ENCODE results near the gene TMEM106C.

Gene TMEM106C

DNA sequence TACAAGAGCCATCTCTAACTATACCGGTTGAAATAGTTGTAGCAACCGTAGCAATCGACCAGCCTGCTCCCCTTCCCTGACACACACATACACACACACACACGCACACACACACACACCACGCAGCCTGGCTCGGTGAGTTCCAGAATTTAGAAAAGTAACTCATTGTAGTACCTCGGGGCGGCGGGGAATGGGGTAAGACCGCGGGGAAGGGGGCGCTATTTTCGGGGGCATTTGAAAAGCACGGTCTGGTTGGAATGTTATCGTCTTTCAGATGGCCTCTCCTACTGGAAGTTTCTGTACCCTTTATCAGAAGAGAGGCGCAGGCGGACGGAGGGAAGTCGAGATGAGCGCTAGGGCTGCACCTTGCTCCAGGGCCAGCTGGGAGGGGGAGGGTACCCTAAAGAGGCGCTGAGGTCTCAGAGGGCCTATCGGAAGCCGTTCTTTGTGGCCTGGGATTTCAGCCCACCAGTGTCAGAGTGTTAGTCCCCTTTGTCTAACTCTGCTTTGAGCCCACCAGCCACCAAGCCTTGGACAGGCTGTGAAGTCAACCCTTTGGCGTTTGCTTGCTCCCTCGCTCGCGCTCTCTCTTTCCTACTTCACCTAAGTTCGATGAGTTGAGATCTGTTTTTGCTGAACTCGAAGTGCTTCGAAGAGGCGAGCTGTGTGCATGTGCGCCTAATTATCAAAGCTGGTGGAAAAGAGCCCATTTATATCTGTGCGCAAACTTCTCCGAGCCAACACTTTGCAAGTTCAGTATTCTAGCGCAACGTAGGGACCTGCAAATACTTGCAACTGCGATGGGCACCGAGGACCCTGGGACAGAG lies 40.0 kb downstream of the TMEM106C start:
- peak overlapping the region; percentile 25 to 38 for H3K4me3 ChIP-seq (ENCODE audit: low read length in 2 of 2)
- H3K36me3 ChIP-seq (ENCODE audit: control insufficient read depth in 2 of 2, insufficient read depth in 2 of 2, low read length in 2 of 2) = no peaks in the 10 kb centered on the region
- no peak overlapping the region for H3K27ac ChIP-seq (ENCODE audit: low read depth in 2 of 2, low read length in 2 of 2)
- H3K4me1 ChIP-seq (ENCODE audit: control insufficient read depth in 2 of 2, insufficient read depth in 2 of 2, low read length in 2 of 2) = peaks cover 33 to 37% of the 10 kb centered on the region in 2 donors
- no peaks in the 10 kb centered on the region for H3K9me3 ChIP-seq (ENCODE audit: control insufficient read depth in 2 of 2, low read length in 2 of 2)
- H3K9ac ChIP-seq (ENCODE audit: low read depth in 1 of 2, low read length in 2 of 2) = no peak overlapping the region
- H3K27me3 ChIP-seq (ENCODE audit: control insufficient read depth in 2 of 2, insufficient read depth in 2 of 2, low read length in 2 of 2) = peaks cover 44 to 53% of the 10 kb centered on the region in 2 donors

DNA sequence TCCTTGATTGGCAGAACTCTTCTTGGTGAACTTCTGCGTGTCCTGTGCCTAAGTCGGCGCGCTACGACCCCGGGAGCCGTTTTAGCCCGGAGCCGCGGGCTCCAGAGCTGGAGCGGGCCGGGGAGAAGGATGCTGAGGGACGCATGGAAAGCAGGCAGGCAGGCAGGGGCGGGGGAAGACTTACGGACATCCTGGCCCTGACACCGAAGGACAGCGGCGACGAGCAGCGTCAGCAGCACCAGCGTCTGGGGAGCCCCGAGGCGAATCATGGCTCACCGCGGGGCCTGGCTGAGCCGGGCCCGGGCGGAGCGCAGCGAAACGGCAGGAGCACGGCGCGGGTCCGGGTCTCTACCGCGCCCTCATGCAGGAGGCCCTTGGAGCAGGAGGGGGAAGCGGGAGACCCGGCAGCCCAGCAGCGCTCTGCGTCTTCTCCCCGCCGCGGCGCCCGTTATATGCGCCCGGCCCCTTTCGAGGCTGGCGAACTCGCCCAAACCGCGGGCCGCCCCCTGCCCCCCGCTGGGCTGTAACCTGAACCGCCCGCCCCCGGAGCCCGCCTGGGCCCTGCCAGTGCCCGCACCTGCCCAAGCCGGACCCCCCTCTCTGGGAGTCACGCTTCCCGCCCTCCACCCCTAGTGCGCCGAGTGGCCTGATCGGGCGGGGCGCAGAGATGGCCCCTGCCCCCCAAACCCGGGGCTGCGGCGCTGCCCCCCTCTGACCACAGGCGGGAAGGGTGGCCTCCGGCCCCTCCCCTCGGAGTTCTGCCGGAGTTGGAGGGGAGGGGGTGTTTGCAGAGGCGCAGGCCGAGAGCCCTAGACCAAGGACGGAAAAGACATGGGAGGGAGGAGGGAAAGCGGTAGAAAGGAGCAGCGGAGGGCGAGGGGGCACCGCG lies 40.9 kb downstream of the TMEM106C start, which contains the start of gene COL2A1:
Gene COL2A1, minus strand, starts transcription at position 424 of the 889 bp plus-strand sequence. Its CDS starts 155 bp downstream, at position 269.
- Histone ChIP-seq H3K9ac (ENCODE audit: low read depth in 1 of 2, low read length in 2 of 2) (no peak within 1 kb of the TSS), H3K4me1 (ENCODE audit: control insufficient read depth in 2 of 2, insufficient read depth in 2 of 2, low read length in 2 of 2) (peaks cover 33 to 37% of the 10 kb centered on the region in 2 donors), H3K27me3 (ENCODE audit: control insufficient read depth in 2 of 2, insufficient read depth in 2 of 2, low read length in 2 of 2) (peaks cover 44 to 56% of the 10 kb centered on the region in 2 donors), H3K4me3 (ENCODE audit: low read length in 2 of 2) (peak within 1 kb of the TSS; percentile 25 to 28), H3K36me3 (ENCODE audit: control insufficient read depth in 2 of 2, insufficient read depth in 2 of 2, low read length in 2 of 2) (no peaks in the 10 kb centered on the region), H3K9me3 (ENCODE audit: control insufficient read depth in 2 of 2, low read length in 2 of 2) (no peaks in the 10 kb centered on the region), H3K27ac (ENCODE audit: low read depth in 2 of 2, low read length in 2 of 2) (no peak within 1 kb of the TSS)

- H3K27me3 ChIP-seq (ENCODE audit: control insufficient read depth in 2 of 2, insufficient read depth in 2 of 2, low read length in 2 of 2) = peaks cover 44 to 57% of the 10 kb centered on the region in 2 donors
- H3K4me3 ChIP-seq (ENCODE audit: low read length in 2 of 2) = no peak overlapping the region
- no peaks in the 10 kb centered on the region for H3K36me3 ChIP-seq (ENCODE audit: control insufficient read depth in 2 of 2, insufficient read depth in 2 of 2, low read length in 2 of 2)
- H3K9ac ChIP-seq (ENCODE audit: low read depth in 1 of 2, low read length in 2 of 2) = no peak overlapping the region
- no peak overlapping the region for H3K27ac ChIP-seq (ENCODE audit: low read depth in 2 of 2, low read length in 2 of 2)
- peaks cover 33 to 37% of the 10 kb centered on the region in 2 donors for H3K4me1 ChIP-seq (ENCODE audit: control insufficient read depth in 2 of 2, insufficient read depth in 2 of 2, low read length in 2 of 2)
- no peaks in the 10 kb centered on the region for H3K9me3 ChIP-seq (ENCODE audit: control insufficient read depth in 2 of 2, low read length in 2 of 2)
Observed at GRCh38 chr12:48005001-48005749, 41.8 kb downstream of the TMEM106C start.

DNA sequence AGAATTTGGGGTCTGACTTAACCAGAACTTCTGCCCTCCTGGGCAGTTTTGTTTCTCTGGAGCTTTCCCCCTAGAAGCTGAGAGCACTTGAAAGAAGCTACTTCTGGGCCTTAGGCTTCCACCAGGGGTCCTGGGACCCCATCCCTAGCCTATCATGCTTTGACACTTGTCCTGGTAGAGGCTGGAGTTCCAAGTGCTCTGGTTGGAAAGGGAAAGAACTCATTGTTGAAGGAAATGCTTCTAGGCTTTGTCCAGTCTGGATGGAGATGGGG lies 42.3 kb downstream of the TMEM106C start:
- Histone ChIP-seq H3K27ac (ENCODE audit: low read depth in 2 of 2, low read length in 2 of 2) (no peak overlapping the region), H3K27me3 (ENCODE audit: control insufficient read depth in 2 of 2, insufficient read depth in 2 of 2, low read length in 2 of 2) (peaks cover 44 to 57% of the 10 kb centered on the region in 2 donors), H3K4me3 (ENCODE audit: low read length in 2 of 2) (no peak overlapping the region), H3K4me1 (ENCODE audit: control insufficient read depth in 2 of 2, insufficient read depth in 2 of 2, low read length in 2 of 2) (peaks cover 31 to 37% of the 10 kb centered on the region in 2 donors), H3K36me3 (ENCODE audit: control insufficient read depth in 2 of 2, insufficient read depth in 2 of 2, low read length in 2 of 2) (no peaks in the 10 kb centered on the region), H3K9ac (ENCODE audit: low read depth in 1 of 2, low read length in 2 of 2) (no peak overlapping the region), H3K9me3 (ENCODE audit: control insufficient read depth in 2 of 2, low read length in 2 of 2) (no peaks in the 10 kb centered on the region)

DNA sequence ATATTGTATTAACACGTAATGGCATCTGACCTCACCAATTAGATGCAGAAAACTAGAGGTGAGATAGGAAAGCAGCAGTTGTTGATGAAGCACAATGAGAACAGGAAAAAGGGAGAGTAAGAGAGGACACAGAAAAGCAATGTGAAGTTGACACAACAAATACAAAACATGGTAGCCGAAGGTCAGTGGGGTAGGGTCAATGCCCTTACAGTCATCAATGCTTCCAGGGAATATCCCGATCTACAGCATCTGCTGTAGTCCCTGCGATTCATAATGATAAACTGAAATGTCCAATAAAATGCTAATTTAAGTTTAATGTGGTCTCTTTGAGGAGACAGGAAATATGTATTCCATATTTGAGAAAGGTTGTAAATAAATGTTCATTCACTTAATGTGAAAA lies 43.8 kb downstream of the TMEM106C start:
- Histone ChIP-seq H3K36me3 (ENCODE audit: control insufficient read depth in 2 of 2, insufficient read depth in 2 of 2, low read length in 2 of 2) (no peaks in the 10 kb centered on the region), H3K4me3 (ENCODE audit: low read length in 2 of 2) (no peak overlapping the region), H3K4me1 (ENCODE audit: control insufficient read depth in 2 of 2, insufficient read depth in 2 of 2, low read length in 2 of 2) (peaks cover 21 to 26% of the 10 kb centered on the region in 2 donors), H3K9me3 (ENCODE audit: control insufficient read depth in 2 of 2, low read length in 2 of 2) (no peaks in the 10 kb centered on the region), H3K27me3 (ENCODE audit: control insufficient read depth in 2 of 2, insufficient read depth in 2 of 2, low read length in 2 of 2) (peaks cover 37 to 50% of the 10 kb centered on the region in 2 donors), H3K27ac (ENCODE audit: low read depth in 2 of 2, low read length in 2 of 2) (no peak overlapping the region), H3K9ac (ENCODE audit: low read depth in 1 of 2, low read length in 2 of 2) (no peak overlapping the region)

GRCh38 chr12:48008349-48008748 lies 45.0 kb downstream of the TMEM106C start:
- no peak overlapping the region for H3K27ac ChIP-seq (ENCODE audit: low read depth in 2 of 2, low read length in 2 of 2)
- H3K36me3 ChIP-seq (ENCODE audit: control insufficient read depth in 2 of 2, insufficient read depth in 2 of 2, low read length in 2 of 2) = no peaks in the 10 kb centered on the region
- peaks cover 10 to 16% of the 10 kb centered on the region in 2 donors for H3K4me1 ChIP-seq (ENCODE audit: control insufficient read depth in 2 of 2, insufficient read depth in 2 of 2, low read length in 2 of 2)
- no peaks in the 10 kb centered on the region for H3K9me3 ChIP-seq (ENCODE audit: control insufficient read depth in 2 of 2, low read length in 2 of 2)
- H3K27me3 ChIP-seq (ENCODE audit: control insufficient read depth in 2 of 2, insufficient read depth in 2 of 2, low read length in 2 of 2) = peaks cover 26 to 39% of the 10 kb centered on the region in 2 donors
- H3K4me3 ChIP-seq (ENCODE audit: low read length in 2 of 2) = no peak overlapping the region
- H3K9ac ChIP-seq (ENCODE audit: low read depth in 1 of 2, low read length in 2 of 2) = no peak overlapping the region

DNA sequence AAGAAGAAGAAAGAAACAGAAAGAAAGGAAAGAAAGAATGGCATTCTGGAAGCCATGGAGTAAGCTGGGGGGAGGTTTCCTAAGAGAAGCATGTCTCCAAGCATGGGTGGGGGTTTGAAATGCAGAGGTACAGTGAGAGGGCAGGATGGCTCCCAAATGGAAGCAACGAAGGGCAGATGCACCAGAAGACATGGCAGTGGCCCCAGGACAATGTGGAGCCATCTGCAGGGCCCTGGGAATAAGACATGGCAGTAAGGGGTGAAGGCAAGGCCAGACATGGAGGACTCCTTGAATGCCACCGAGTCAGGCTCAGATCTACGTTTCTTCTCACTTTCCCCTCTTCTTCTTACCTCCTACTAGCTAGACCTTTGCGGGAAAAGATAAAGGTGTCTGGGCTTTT lies 45.6 kb downstream of the TMEM106C start:
- Histone ChIP-seq H3K4me3 (ENCODE audit: low read length in 2 of 2) (no peak overlapping the region), H3K36me3 (ENCODE audit: control insufficient read depth in 2 of 2, insufficient read depth in 2 of 2, low read length in 2 of 2) (no peaks in the 10 kb centered on the region)

DNA sequence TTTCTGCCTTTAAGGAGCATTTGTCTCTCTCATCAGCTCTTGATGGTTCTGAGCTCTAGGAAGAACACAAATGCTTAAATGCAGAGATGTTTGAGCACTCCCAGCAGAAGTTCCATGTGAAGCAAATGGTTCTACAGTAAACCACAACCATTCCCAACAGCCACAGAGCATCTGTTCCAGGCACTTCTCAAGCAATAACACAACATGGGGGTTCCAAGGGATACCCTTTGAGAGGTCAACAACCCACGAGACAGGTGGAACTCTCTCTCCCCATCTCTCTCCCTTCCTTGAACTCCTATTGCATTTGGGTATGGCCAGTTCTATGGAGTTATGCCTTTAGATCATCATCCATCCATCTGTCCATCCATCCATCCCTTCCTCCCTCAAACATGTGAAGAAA lies 46.1 kb downstream of the TMEM106C start:
- Histone ChIP-seq H3K36me3 (ENCODE audit: control insufficient read depth in 2 of 2, insufficient read depth in 2 of 2, low read length in 2 of 2) (no peaks in the 10 kb centered on the region), H3K4me1 (ENCODE audit: control insufficient read depth in 2 of 2, insufficient read depth in 2 of 2, low read length in 2 of 2) (peaks cover 4 to 6% of the 10 kb centered on the region in 2 donors), H3K27me3 (ENCODE audit: control insufficient read depth in 2 of 2, insufficient read depth in 2 of 2, low read length in 2 of 2) (peaks cover 17 to 32% of the 10 kb centered on the region in 2 donors), H3K4me3 (ENCODE audit: low read length in 2 of 2) (no peak overlapping the region), H3K9ac (ENCODE audit: low read depth in 1 of 2, low read length in 2 of 2) (no peak overlapping the region), H3K9me3 (ENCODE audit: control insufficient read depth in 2 of 2, low read length in 2 of 2) (no peaks in the 10 kb centered on the region), H3K27ac (ENCODE audit: low read depth in 2 of 2, low read length in 2 of 2) (no peak overlapping the region)

More for the DNA sequence above, 45.6 kb downstream of the TMEM106C start:
- Histone ChIP-seq H3K27ac (ENCODE audit: low read depth in 2 of 2, low read length in 2 of 2) (no peak overlapping the region), H3K27me3 (ENCODE audit: control insufficient read depth in 2 of 2, insufficient read depth in 2 of 2, low read length in 2 of 2) (peaks cover 20 to 33% of the 10 kb centered on the region in 2 donors), H3K9me3 (ENCODE audit: control insufficient read depth in 2 of 2, low read length in 2 of 2) (no peaks in the 10 kb centered on the region), H3K4me1 (ENCODE audit: control insufficient read depth in 2 of 2, insufficient read depth in 2 of 2, low read length in 2 of 2) (peaks cover 4 to 11% of the 10 kb centered on the region in 2 donors), H3K9ac (ENCODE audit: low read depth in 1 of 2, low read length in 2 of 2) (no peak overlapping the region)

DNA sequence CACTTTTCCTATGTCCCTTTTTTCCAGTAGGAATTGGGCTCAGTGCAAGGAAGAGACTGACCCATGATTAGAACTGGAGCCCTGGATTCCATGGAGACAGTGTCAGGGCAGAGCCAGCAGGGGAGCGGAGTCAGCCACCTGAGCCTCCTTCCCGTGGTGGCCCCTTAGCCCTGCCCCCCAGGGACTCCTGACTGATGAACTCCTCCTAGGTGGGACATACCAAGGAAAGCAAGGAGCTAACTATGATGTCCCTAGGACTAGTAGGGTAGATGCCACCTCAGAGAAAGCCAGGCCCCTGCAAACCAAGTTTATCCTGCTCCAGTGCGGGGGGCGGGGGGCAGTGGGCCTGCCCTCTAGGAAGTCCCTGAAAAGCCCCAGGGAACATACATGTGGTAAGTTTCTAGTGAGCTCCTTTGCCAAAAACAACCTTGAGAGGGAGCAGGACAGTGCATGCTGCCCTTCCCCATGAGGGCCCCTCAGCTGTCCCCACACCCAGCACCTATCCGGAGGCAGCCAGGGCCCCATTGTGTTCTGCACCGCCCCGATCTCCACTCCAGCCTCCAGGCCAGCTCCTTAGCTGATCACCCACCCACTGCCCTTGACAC lies 47.1 kb downstream of the TMEM106C start:
- Histone ChIP-seq H3K4me3 (ENCODE audit: low read length in 2 of 2) (no peak overlapping the region), H3K27me3 (ENCODE audit: control insufficient read depth in 2 of 2, insufficient read depth in 2 of 2, low read length in 2 of 2) (peaks cover 7 to 22% of the 10 kb centered on the region in 2 donors), H3K9ac (ENCODE audit: low read depth in 1 of 2, low read length in 2 of 2) (no peak overlapping the region), H3K9me3 (ENCODE audit: control insufficient read depth in 2 of 2, low read length in 2 of 2) (no peaks in the 10 kb centered on the region), H3K4me1 (ENCODE audit: control insufficient read depth in 2 of 2, insufficient read depth in 2 of 2, low read length in 2 of 2) (no peaks in the 10 kb centered on the region), H3K27ac (ENCODE audit: low read depth in 2 of 2, low read length in 2 of 2) (no peak overlapping the region), H3K36me3 (ENCODE audit: control insufficient read depth in 2 of 2, insufficient read depth in 2 of 2, low read length in 2 of 2) (no peaks in the 10 kb centered on the region)
